Measurements from ENCODE around the gene DUSP8. TPM values are rescaled to one million over a fixed set of nuclear protein-coding genes. Genes with fewer than 3 reads are reported as not detected.

DUSP8 gene
- polyA plus RNA-seq, 1 of the 3 experiments (the other 2 are of a cell fraction), result 2.0 TPM

- H4K20me1 ChIP-seq (ENCODE audit: insufficient read depth), result peaks cover 96% of the 10 kb centered on the region
- CTCF ChIA-PET, result interaction anchor here (0.6 to 1.2 kb wide), 6 partner anchors 10 to 457 kb away, joined by 3 to 4 read pairs (median 3); no protein-coding TSS in a partner anchor
- no peak for DNase-seq
These were observed 54.7 kb downstream of the DUSP8 start for GRCh38 chr11:1517117-1518005.

GRCh38 chr11:1516273-1517067 is 55.6 kb downstream of the DUSP8 start:
- no peak overlapping the region for H3K4me3 ChIP-seq (ENCODE audit: low read depth in 2 of 2, low read length in 1 of 2)
- H3K9me3 ChIP-seq, result no peaks in the 10 kb centered on the region
- peak; percentile 39 for DNase-seq
- H3K27ac ChIP-seq (ENCODE audit: low read depth in 2 of 2, low read length in 1 of 2), result no peak overlapping the region
- H3K27me3 ChIP-seq (ENCODE audit: insufficient read depth), result no peaks in the 10 kb centered on the region
- ChIA-PET POLR2A (no interaction called here), CTCF (interaction anchor here (0.6 to 3.9 kb wide), 38 partner anchors 7 to 412 kb away, joined by 3 to 40 read pairs (median 6); partner anchors contain the start of genes BRSK2 and MUC5B)
- no peak overlapping the region for H3K4me2 ChIP-seq
- 89% methylated on average over 19 of the region's 19 CpGs for WGBS (ENCODE audit: low lambda C conversion rate)
- peaks cover 0 to 29% of the 10 kb centered on the region in 2 experiments; a peak in 1 of 4 replicates for H3K4me1 ChIP-seq (ENCODE audit: control insufficient read depth in 1 of 2, insufficient read depth in 2 of 2, low read depth in 1 of 2, low read length in 1 of 2)
- H3F3A ChIP-seq (replicated peaks; ENCODE audit: insufficient read depth), result peaks cover 4% of the 10 kb centered on the region
- no peaks in the 10 kb centered on the region for H3K9me2 ChIP-seq
- peaks cover 96% of the 10 kb centered on the region for H4K20me1 ChIP-seq (ENCODE audit: insufficient read depth)
- H2AFZ ChIP-seq (ENCODE audit: low read depth), result no peak overlapping the region
- peaks cover 68% of the 10 kb centered on the region for H3K79me2 ChIP-seq (ENCODE audit: insufficient read depth)
- H3K36me3 ChIP-seq (replicated peaks in 1 of 2; ENCODE audit: control insufficient read depth in 1 of 2, insufficient read depth in 2 of 2, low read length in 1 of 2), result no peaks in the 10 kb centered on the region
- H3K9ac ChIP-seq, result no peak overlapping the region
- TF ChIP-seq NRF1 (IDR thresholded peaks at IDR 0.05; ENCODE audit: low read depth, low read length), result no peak
- no peak for TF ChIP-seq TAF1 (IDR thresholded peaks at IDR 0.05; ENCODE audit: borderline replicate concordance, low read depth, low read length)
- TF ChIP-seq ZBTB33 (IDR thresholded peaks at IDR 0.05; ENCODE audit: borderline replicate concordance, low read depth), result no peak
- TF ChIP-seq MAX (IDR thresholded peaks at IDR 0.05; ENCODE audit: low read depth), result no peak
- no peak for TF ChIP-seq ELF1 (IDR thresholded peaks at IDR 0.05)
- no peak for TF ChIP-seq CHD2 (IDR thresholded peaks at IDR 0.05; ENCODE audit: low read length, partially characterized antibody)
- TF ChIP-seq IRF3 (IDR thresholded peaks at IDR 0.05; ENCODE audit: low read depth, low read length), result no peak
- no peak for TF ChIP-seq PBX3 (IDR thresholded peaks at IDR 0.05)
- no peak for TF ChIP-seq JUND (IDR thresholded peaks at IDR 0.05)
- no peak for TF ChIP-seq RFX5 (IDR thresholded peaks at IDR 0.05; ENCODE audit: low read length)
- no peak for TF ChIP-seq RXRA (IDR thresholded peaks at IDR 0.05; ENCODE audit: borderline replicate concordance, low read depth)
- no peak for TF ChIP-seq FOSL2 (IDR thresholded peaks at IDR 0.05; ENCODE audit: borderline replicate concordance, low read depth)
- no peak for TF ChIP-seq SIN3A (IDR thresholded peaks at IDR 0.05; ENCODE audit: borderline replicate concordance, low read depth, low read length)
- no peak for TF ChIP-seq EZH2phosphoT487 (IDR thresholded peaks at IDR 0.05; ENCODE audit: borderline replicate concordance, low read depth)

More at GRCh38 chr11:1517117-1518005, 54.7 kb downstream of the DUSP8 start:
- H3K9me3 ChIP-seq, result no peaks in the 10 kb centered on the region
- no peaks in the 10 kb centered on the region for H3K27me3 ChIP-seq (ENCODE audit: insufficient read depth)
- POLR2A ChIA-PET, result no interaction called here
- no peaks in the 10 kb centered on the region for H3K9me2 ChIP-seq
- H3K4me2 ChIP-seq, result no peak overlapping the region
- WGBS (ENCODE audit: low lambda C conversion rate), result 87% methylated on average over 27 of the region's 28 CpGs
- H3K36me3 ChIP-seq (replicated peaks in 1 of 2; ENCODE audit: control insufficient read depth in 1 of 2, insufficient read depth in 2 of 2, low read length in 1 of 2), result no peaks in the 10 kb centered on the region
- H3K9ac ChIP-seq, result no peak overlapping the region
- H3K27ac ChIP-seq (ENCODE audit: low read depth in 2 of 2, low read length in 1 of 2), result no peak overlapping the region
- no peak overlapping the region for H2AFZ ChIP-seq (ENCODE audit: low read depth)
- TF ChIP-seq FOXM1 (IDR thresholded peaks at IDR 0.05; ENCODE audit: low read depth) (no peak), POLR2AphosphoS5 (IDR thresholded peaks at IDR 0.05; ENCODE audit: low read depth, low read length) (no peak), USF1 (IDR thresholded peaks at IDR 0.05; ENCODE audit: borderline replicate concordance, low read depth) (no peak), TEAD4 (IDR thresholded peaks at IDR 0.05; ENCODE audit: borderline replicate concordance, insufficient read depth) (no peak), TAF1 (IDR thresholded peaks at IDR 0.05; ENCODE audit: borderline replicate concordance, low read depth, low read length) (no peak)
- H3K4me3 ChIP-seq (ENCODE audit: low read depth in 2 of 2, low read length in 1 of 2), result no peak overlapping the region
- peaks cover 72% of the 10 kb centered on the region for H3K79me2 ChIP-seq (ENCODE audit: insufficient read depth)
- peaks cover 0 to 29% of the 10 kb centered on the region in 2 experiments; a peak in 1 of 4 replicates for H3K4me1 ChIP-seq (ENCODE audit: control insufficient read depth in 1 of 2, insufficient read depth in 2 of 2, low read depth in 1 of 2, low read length in 1 of 2)
- H3F3A ChIP-seq (replicated peaks; ENCODE audit: insufficient read depth), result peaks cover under 1% of the 10 kb centered on the region
